ENCODE results near the gene CNTNAP1.
"Not testable (repeated sequence)": the region's sequence is repeated elsewhere in the genome, so short reads cannot be mapped to it uniquely, and the experiment has no call there.

The CNTNAP1 gene

DNA sequence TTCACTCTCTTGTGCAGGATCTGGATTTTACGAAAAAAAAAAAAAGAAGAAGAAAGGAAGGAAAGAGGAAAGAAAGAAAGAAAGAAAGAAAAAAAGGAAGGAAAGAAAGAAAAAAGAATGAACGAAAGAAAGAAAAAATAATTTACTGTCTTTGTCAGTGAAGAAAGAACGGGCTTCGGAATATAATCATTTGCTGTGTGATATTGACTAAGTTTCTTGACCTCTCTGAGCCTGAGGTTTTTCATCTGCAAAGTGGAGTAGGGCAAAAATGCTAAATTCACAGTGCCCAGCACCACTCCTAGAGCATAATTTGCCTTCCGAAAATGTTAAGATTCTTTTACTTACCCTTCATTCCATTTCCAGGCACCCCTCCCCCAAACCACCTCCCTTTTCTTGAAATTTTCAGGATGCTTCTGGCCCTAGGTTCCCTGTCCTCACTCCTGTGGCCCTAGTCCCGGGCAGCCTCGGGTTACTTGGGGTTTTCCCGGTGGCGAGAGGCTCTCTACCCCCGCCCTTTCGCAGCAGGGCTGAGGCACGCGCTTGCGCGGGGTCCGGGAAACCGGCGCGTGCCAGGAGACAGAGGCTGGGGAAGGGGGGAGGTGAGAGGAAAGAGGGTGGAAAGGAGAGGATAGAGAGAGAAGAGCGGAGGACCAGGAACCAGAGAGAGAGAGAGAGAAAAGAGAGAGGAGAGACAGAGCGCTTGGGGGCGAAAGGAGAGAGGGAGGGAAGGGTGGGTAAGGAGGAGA lies at the start of gene CNTNAP1:
Gene CNTNAP1, plus strand, starts transcription at position 556 of the 746 bp plus-strand sequence. CDS start 299 bp downstream, outside the sequence.
- ATAC-seq (no peak), DNase-seq (no peak)
- Mint-ChIP-seq H3K27ac (no peak within 1 kb of the TSS), H3K4me1 (peaks cover 70% of the 10 kb centered on the region), H3K9me3 (no peaks in the 10 kb centered on the region), H3K4me3 (peak within 1 kb of the TSS; percentile 75 to 85), H3K27me3 (peaks cover 59% of the 10 kb centered on the region)

DNA sequence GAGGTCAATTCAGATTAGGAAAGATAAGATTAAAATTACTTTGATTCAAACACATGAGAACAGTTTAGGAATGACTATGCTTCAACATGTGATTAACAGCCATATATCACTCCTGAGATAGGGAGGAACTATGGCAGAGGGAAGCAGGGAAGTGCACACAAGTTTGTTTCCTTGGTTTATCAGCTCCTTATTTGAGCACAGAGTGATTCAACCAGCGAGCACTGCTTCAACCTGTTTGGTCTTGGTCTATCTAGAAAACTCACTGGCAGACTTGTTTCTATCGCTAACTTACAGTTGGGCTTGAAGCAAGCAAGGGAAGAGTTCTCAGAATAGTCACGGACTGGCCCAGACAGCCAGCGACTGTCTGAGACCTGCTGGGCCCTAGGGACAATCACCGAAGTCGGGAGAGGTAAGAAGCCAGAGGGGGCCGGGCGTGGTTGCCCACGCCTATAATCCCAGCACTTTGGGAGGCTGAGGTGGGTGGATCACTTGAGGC lies 49.3 kb upstream of the CNTNAP1 start:
- Mint-ChIP-seq H3K9me3 (no peaks in the 10 kb centered on the region), H3K27ac (no peak overlapping the region), H3K27me3 (peaks cover 5% of the 10 kb centered on the region), H3K4me1 (no peaks in the 10 kb centered on the region), H3K4me3 (no peak overlapping the region)
- ATAC-seq (no peak), DNase-seq (no peak)

DNA sequence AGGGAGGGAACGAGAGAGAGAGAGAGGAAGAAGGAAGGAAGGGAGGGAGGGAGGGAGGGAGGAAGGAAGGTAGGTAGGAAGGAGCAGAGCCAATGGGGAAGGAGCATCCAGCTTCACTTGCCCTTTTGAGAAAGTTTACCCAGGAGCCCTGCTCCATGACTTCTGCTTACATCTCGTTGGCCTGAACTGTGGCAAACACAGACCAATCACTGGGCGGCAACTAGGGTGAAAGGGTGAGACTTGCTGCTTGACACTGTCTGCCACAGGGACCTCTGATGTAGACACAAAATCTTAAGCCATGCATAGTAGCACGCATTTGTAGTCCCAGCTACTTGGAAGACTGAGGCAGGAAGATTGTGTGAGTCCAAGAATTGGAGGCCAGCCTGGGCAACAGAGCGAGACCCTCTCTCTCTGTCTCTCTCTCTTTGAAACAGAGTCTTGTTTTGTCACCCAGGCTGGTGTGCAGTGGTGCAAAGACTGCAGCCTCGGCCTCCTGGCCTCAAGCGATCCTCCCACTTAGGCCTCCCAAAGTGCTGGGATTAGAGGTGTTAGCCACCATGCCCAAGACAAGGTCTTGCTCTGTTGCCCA lies 42.7 kb upstream of the CNTNAP1 start:
- Mint-ChIP-seq H3K4me3 (no peak overlapping the region), H3K9me3 (no peaks in the 10 kb centered on the region), H3K4me1 (no peaks in the 10 kb centered on the region)

DNA sequence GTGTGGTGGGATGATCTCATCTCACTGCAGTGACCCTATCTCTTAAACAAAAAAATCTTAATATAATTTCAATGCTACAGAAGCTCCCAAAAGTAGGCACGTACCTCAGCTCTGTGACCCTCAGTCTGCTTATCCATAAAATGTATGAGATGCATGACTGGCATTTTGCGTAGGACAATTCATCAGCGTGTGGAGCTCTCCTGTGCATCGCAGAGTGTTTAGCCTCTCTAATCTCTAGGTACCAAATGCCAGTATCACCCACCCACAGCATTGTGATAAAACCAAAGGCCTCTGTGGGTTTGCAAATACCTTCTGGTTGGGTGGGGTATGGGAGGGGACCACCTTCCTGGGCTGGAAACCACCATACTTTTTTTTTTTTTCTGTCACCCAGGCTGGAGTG lies 42.2 kb upstream of the CNTNAP1 start:
- H3K4me3 Mint-ChIP-seq: no peak overlapping the region
- no peak overlapping the region for H3K27ac Mint-ChIP-seq
- DNase-seq (no peak), ATAC-seq (no peak)
- H3K9me3 Mint-ChIP-seq: no peaks in the 10 kb centered on the region
- peaks cover 23% of the 10 kb centered on the region for H3K27me3 Mint-ChIP-seq
- H3K4me1 Mint-ChIP-seq: no peaks in the 10 kb centered on the region

More for the DNA sequence above, 42.7 kb upstream of the CNTNAP1 start:
- Mint-ChIP-seq H3K27me3 (peaks cover 23% of the 10 kb centered on the region), H3K27ac (no peak overlapping the region)
- DNase-seq (no peak), ATAC-seq (no peak)

DNA sequence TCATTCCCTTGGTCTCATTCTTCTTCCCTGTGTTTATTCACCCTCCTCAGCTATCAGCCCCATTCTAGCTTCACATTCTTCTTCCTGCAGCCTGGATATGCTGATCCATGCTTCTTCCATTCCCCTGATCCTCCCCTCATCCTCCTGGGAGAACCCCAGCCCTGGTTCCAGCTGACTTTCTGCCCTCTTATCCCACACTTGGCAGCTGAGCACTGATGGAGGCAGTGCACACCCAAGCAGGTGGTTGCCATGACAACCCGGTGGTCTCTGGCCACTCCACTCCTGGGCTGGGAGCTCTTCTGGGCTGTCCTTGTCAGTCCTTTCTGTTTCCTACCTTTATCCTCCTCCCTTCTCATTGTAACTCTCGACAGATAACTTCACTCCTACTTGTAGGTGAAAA lies 40.0 kb upstream of the CNTNAP1 start:
- Mint-ChIP-seq H3K27ac (peak overlapping the region in 1 of 2 donors; percentile 30), H3K9me3 (no peaks in the 10 kb centered on the region), H3K4me3 (no peak overlapping the region), H3K27me3 (peaks cover 23% of the 10 kb centered on the region), H3K4me1 (no peaks in the 10 kb centered on the region)
- DNase-seq: no peak
- ATAC-seq: no peak

DNA sequence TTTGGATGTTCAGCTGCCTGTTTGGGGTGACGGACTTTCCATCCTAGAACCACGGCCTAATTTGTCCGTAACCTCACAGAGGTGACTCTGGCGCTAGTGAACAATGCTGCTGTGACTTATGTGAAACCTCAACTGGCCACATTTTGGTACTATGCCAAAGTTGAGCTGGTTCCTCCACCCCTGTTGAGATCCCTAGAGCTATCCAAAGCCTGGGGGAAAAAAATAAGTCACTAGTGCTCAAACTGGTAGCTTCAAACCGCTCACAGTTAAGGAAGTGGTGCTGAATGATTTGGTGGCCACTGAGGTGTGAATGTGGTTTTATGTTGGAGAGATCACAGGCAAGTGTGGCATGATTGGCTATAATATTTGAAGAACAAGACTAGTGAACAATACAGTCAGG lies 34.6 kb upstream of the CNTNAP1 start:
- Mint-ChIP-seq H3K27me3 (peaks cover 11% of the 10 kb centered on the region), H3K4me1 (peaks cover 4% of the 10 kb centered on the region), H3K9me3 (no peaks in the 10 kb centered on the region), H3K4me3 (no peak overlapping the region), H3K27ac (peak overlapping the region in 1 of 2 donors; percentile 23)
- ATAC-seq (peak; percentile 48), DNase-seq (no peak)

DNA sequence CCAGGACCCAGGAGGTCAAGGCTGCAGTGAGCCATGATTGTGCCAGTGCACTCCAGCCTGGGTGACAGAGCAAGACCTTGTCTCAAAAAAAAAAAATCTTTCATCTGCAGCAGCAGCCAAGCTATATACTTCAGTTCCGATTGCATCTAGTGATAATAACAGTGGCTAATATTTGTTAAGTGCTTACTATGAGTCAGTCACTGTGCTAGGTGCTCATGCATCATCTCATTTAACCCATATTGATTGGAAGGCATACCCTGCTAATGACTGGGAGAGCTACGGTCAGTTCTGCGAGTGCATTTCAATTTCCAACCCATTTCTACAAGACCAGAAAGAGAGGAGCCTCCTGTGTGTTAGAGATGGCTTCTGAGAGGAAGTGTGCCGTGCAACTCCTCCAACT lies 30.9 kb upstream of the CNTNAP1 start:
- H3K9me3 Mint-ChIP-seq: no peaks in the 10 kb centered on the region
- no peak overlapping the region for H3K4me3 Mint-ChIP-seq
- DNase-seq: no peak
- H3K27me3 Mint-ChIP-seq: peaks cover 28% of the 10 kb centered on the region
- no peak for ATAC-seq
- no peak overlapping the region for H3K27ac Mint-ChIP-seq
- peaks cover 26% of the 10 kb centered on the region for H3K4me1 Mint-ChIP-seq

DNA sequence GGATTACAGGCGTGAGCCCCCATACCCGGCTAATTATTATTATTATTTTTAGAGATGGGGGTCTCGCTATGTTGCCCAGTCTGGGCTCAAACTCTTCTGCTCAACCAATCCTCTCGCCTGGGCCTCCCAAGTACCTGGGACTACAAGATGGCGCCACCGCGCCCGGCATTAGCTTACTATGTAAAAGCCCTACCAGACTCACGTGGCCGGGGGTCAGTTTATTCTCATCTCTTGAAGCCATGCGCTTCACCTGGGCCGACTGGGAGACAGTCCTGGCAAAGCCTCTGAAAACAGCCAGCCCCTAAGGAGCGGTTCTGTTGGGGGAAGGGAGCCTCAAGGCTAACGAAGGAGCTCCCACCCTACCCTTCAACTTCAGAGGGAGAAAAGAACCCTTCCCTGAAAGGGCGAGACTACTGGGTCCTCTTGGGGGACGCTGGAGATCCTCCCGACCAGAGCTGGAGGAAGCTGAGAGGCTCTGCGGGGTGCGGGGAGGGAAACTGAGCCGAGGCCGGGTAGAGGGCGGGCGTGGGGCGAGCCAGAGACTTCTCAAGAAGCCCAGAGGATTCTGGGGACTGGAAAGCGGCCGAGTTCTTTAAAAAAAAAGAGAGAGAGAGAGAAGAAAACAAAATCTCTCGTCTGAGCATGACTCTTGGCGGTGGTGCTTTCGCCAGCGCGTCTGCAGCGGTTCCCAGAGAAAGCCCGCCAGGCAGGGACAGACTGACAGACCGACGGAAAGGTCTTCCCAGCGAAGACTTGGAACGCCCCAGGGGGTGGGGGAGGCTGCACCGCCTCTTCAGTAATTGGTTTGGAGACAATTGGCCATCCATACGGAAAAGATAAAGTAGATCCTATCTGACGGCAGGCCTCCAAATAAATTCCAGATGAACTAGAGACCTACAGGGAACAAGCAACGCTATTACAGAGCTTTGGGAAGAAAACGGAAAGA lies 28.9 kb upstream of the CNTNAP1 start:
- Mint-ChIP-seq H3K27me3 (peaks cover 28% of the 10 kb centered on the region), H3K9me3 (peaks cover 0 to 7% of the 10 kb centered on the region in 2 donors), H3K4me3 (peak overlapping the region; percentile 0 to 64), H3K27ac (peak overlapping the region in 1 of 2 donors; percentile 20), H3K4me1 (peaks cover 27% of the 10 kb centered on the region)
- ATAC-seq: no peak
- no peak for DNase-seq

DNA sequence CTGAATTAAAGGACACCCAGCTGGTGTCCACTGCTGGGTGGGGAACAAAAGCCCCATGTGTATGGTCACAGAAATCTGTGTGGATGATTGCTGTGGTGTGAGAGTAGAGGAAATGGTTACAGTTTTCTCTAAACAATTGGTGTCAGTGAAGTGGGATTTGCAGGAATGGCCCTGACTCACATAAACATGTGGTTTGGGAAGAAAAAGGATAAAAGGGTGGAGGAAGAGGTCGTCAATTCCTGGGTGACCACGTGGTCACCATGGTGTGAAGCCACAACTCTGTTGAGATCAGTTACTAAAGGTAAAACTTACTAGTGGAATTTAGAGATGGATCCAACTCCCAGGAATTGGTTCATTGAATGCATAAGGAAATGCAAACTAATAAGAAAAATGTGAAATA lies 26.8 kb upstream of the CNTNAP1 start:
- Mint-ChIP-seq H3K9me3 (peaks cover 0 to 7% of the 10 kb centered on the region in 2 donors), H3K4me3 (peak overlapping the region in 1 of 2 donors; percentile 10), H3K4me1 (peaks cover 39% of the 10 kb centered on the region), H3K27ac (peak overlapping the region in 1 of 2 donors; percentile 9), H3K27me3 (peaks cover 28% of the 10 kb centered on the region)
- ATAC-seq (no peak), DNase-seq (no peak)

DNA sequence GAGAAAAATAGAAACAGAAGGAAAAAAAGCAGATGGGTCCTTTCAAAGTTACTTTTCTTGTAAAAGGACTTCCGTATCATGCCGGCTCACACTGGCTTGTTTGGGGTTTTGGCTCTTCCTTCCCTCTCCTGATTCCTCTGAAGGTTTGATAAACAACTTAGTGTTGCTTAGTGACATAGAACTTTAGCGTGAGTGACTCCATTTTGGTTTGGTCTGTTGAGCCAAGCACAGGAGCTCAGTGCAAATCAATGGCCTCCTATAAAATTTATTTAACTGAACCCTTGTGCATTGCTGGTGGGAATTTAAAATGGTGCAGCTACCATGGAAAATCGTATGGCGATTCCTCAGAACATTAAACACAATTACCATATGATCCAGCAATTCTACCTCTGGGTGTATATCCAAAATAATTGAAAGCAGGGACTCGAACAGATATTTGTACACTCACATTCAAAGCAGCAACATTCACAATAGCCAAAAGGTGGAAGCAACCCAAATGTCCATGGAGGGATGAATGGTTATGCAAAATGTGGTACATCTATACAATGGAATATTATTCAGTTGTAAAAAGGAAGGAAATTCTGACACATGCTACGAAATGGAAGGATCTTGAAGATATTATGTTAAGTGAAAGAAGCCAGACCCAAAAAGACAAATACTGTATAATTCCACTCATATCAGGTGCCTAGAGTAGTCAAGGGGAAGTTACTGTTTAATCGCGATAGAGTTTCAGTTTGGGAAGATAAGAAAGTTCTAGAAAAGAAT lies 24.3 kb upstream of the CNTNAP1 start:
- H3K27ac Mint-ChIP-seq: no peak overlapping the region

DNA sequence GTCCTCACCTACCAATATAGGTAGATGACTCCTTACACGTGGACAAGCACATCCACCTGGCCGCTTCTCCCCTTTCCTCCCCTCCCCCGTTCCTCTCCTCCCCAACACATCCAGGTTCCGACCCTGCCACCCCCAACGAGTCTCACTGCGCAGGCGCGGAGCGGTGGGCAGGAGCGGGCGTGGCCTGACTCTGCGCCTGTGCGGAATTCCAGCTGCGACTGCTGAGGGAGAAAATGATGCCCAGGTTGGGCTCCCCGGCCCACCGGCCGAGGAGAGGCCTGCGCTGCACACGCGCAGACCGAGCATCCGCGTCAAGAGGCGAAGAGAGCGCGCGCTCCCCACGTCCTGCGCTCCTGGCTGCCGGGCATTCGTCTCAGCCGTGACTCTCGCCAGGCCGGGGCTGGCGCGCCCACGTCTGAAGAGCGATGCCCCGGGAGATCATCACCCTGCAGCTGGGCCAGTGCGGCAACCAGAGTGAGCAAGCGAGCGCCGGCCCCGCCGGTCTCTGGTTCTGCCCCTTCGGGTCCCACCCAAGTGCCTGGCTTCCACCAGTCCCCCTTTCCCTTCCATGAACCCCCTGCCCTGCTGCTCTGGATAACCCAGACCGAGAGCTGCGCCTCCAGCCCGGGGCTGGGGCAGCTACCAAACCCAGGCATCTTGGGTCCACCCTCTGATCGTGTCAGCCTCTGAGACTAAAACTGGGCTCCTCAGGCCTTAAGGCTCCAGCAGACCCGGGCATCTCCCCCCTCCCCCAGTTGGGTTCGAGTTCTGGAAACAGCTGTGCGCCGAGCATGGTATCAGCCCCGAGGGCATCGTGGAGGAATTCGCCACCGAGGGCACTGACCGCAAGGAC lies 23.0 kb upstream of the CNTNAP1 start, which contains the start of gene TUBG2:
Gene TUBG2, plus strand, starts transcription at position 206 of the 853 bp plus-strand sequence. Its CDS starts 220 bp downstream, at position 426.
- peaks cover 6% of the 10 kb centered on the region for H3K27me3 Mint-ChIP-seq
- H3K9me3 Mint-ChIP-seq: peaks cover 0 to 7% of the 10 kb centered on the region in 2 donors
- H3K27ac Mint-ChIP-seq: peak within 1 kb of the TSS; percentile 83 to 94
- peak within 1 kb of the TSS; percentile 93 to 95 for H3K4me3 Mint-ChIP-seq
- ATAC-seq: peak; percentile 88
- peak; percentile 62 to 79 for DNase-seq
- peaks cover 30% of the 10 kb centered on the region for H3K4me1 Mint-ChIP-seq

More for the DNA sequence above, 24.3 kb upstream of the CNTNAP1 start:
- DNase-seq (no peak), ATAC-seq (no peak)
- H3K9me3 Mint-ChIP-seq: peaks cover 0 to 7% of the 10 kb centered on the region in 2 donors
- peaks cover 39% of the 10 kb centered on the region for H3K4me1 Mint-ChIP-seq
- peaks cover 19% of the 10 kb centered on the region for H3K27me3 Mint-ChIP-seq
- peak overlapping the region; percentile 40 to 93 for H3K4me3 Mint-ChIP-seq

DNA sequence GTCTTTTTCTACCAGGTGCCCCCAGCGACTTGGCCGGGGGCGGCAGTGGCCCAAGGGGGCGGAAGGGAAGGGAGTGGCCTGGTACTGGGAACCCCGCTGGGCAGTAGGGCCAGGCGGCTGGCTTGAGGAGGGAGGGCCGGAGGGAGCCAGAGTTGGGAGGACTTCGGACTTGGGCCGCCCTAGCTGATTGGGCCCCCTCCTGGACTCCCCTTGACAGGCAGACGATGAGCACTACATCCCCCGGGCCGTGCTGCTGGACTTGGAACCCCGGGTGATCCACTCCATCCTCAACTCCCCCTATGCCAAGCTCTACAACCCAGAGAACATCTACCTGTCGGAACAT lies 22.4 kb upstream of the CNTNAP1 start:
- DNase-seq, H3K27me3 Mint-ChIP-seq, H3K27ac Mint-ChIP-seq, H3K9me3 Mint-ChIP-seq: not testable (repeated sequence)
- peak; percentile 10 for ATAC-seq
- Mint-ChIP-seq H3K4me1 (peaks cover 30% of the 10 kb centered on the region), H3K4me3 (peak overlapping the region; percentile 93 to 95)

DNA sequence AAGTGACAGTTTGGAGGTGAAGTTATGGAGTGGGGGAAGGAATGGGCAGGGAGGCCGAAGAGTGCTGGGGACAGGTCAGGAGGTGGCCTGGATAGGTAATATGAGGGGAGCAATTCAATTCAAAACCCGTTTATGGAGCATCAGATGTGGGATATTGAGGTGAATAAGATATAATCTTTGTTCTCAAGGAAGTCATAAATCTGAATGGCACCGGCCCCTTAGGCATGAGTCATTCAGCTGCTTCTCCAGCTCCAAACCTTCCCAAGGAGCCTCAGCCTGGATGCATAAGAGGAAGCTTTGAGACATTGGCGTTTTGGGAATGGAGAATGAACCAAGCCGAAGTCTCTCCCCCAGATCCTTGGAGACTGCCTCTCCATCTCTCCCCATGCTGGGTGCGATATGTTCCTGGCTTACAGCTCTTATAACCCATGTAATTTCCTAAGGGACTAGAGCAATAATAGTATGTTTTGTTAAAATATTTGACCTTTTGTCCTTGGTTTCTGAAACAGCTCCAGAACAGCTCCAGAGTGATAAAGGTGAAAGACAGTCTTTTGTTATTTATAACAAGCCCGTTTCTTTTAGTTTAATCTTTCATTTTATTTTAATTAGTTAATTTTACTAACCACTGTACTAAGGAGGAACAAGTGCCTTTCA lies 21.5 kb upstream of the CNTNAP1 start:
- no peaks in the 10 kb centered on the region for H3K27me3 Mint-ChIP-seq
- DNase-seq (no peak), ATAC-seq (no peak)
- H3K4me1 Mint-ChIP-seq: peaks cover 24% of the 10 kb centered on the region
- no peak overlapping the region for H3K27ac Mint-ChIP-seq
- peaks cover 0 to 7% of the 10 kb centered on the region in 2 donors for H3K9me3 Mint-ChIP-seq
- H3K4me3 Mint-ChIP-seq: no peak overlapping the region

Data from stimulated activated naive CD8-positive, alpha-beta T cell treated with anti-CD3 and anti-CD28 coated beads, Interleukin-15, amount 100 ng/mL, for 72 hours (primary cell).